Measurements from ENCODE around the gene CHD8. TPM values are rescaled to one million over a fixed set of nuclear protein-coding genes. Genes with fewer than 3 reads are reported as not detected.
A peak's percentile ranks its signal among the peaks of the same experiment; 100 is the strongest.

CHD8 gene, protein sequence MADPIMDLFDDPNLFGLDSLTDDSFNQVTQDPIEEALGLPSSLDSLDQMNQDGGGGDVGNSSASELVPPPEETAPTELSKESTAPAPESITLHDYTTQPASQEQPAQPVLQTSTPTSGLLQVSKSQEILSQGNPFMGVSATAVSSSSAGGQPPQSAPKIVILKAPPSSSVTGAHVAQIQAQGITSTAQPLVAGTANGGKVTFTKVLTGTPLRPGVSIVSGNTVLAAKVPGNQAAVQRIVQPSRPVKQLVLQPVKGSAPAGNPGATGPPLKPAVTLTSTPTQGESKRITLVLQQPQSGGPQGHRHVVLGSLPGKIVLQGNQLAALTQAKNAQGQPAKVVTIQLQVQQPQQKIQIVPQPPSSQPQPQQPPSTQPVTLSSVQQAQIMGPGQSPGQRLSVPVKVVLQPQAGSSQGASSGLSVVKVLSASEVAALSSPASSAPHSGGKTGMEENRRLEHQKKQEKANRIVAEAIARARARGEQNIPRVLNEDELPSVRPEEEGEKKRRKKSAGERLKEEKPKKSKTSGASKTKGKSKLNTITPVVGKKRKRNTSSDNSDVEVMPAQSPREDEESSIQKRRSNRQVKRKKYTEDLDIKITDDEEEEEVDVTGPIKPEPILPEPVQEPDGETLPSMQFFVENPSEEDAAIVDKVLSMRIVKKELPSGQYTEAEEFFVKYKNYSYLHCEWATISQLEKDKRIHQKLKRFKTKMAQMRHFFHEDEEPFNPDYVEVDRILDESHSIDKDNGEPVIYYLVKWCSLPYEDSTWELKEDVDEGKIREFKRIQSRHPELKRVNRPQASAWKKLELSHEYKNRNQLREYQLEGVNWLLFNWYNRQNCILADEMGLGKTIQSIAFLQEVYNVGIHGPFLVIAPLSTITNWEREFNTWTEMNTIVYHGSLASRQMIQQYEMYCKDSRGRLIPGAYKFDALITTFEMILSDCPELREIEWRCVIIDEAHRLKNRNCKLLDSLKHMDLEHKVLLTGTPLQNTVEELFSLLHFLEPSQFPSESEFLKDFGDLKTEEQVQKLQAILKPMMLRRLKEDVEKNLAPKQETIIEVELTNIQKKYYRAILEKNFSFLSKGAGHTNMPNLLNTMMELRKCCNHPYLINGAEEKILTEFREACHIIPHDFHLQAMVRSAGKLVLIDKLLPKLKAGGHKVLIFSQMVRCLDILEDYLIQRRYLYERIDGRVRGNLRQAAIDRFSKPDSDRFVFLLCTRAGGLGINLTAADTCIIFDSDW (N-terminal part only)
- total RNA-seq (2021), result 132 and 135 TPM in 2 replicates
- long read RNA-seq, partial matches to known transcripts, result 71 of 91 reads
- long read RNA-seq, other reads (novel, unspliced or antisense), result 17 of 91 reads

DNA sequence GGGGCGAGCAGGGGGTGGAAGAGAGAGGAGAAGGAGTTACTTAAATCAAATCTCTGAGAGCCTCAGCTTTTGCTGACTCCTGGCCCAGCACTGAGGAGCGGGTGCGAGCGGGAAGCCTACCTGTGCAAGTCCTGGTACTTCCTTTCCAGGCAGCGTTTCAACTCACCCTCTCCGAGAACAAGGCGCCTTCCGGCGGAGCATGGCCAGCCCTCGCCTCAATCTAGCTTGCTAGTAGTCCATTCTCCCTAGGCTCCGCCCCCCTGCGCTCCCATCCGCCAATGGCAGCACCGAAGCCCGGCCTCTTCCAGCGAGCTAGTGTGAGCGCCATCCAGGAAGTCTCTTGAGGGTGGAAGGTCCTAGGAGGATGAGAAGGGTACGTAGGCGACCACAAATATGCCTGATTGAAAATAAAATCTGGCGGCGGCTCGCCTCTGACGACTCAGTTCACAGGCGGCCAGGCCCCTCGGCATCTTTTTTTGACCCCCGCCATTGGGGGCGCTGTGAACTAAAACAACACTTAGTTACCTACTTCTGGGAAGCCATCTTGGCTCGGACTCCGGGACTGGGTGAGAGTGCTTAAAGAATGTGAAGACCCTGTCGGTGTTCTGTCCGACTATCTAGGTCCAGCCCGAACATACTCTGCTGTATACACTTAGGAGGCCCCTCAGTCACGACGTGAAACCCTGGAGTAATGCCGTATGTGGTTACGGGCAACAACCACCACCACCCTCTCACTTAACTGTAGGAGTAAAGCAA is at the start of gene CHD8:
Gene CHD8 (minus strand): TSS at position 212 of the 756 bp plus-strand sequence. CDS start 24,480 bp downstream, outside the sequence.
- Histone ChIP-seq H2BK120ac (ENCODE audit: low read depth, low read length, poor library complexity, severe bottlenecking) (no peak within 1 kb of the TSS), H3K79me1 (ENCODE audit: insufficient read depth, low read depth, low read length, poor library complexity, severe bottlenecking) (peaks cover 7% of the 10 kb centered on the region), H3K4ac (ENCODE audit: low read depth, low read length) (no peak within 1 kb of the TSS; the same call in 1 of the 2 replicates), H2BK12ac (ENCODE audit: insufficient read length, low read depth, low read length) (no peak within 1 kb of the TSS), H3K23ac (ENCODE audit: insufficient read length, low read depth, low read length) (no peak within 1 kb of the TSS), H3K27me3 (ENCODE audit: insufficient read depth, low read length) (no peaks in the 10 kb centered on the region), H3K9me3 (ENCODE audit: control insufficient read depth, low read depth, low read length) (no peaks in the 10 kb centered on the region), H2BK5ac (ENCODE audit: insufficient read length, low read length) (peak within 1 kb of the TSS; percentile 82), H2BK15ac (ENCODE audit: low read depth, low read length) (no peak within 1 kb of the TSS), H3K79me2 (ENCODE audit: insufficient read depth, low read length) (peaks cover 24% of the 10 kb centered on the region), H3K56ac (ENCODE audit: insufficient read length, low read depth, low read length) (no peak within 1 kb of the TSS), H2BK20ac (ENCODE audit: low read depth, low read length, poor library complexity, severe bottlenecking) (no peak within 1 kb of the TSS), H3T11ph (ENCODE audit: low read length) (no peak within 1 kb of the TSS), H4K8ac (replicated peaks; ENCODE audit: insufficient read length, low read depth, low read length) (no peak within 1 kb of the TSS), H2AK5ac (ENCODE audit: insufficient read length, low read length) (no peak within 1 kb of the TSS), H3K14ac (ENCODE audit: insufficient read depth, low read length) (peak within 1 kb of the TSS; percentile 92), H3K9ac (ENCODE audit: extremely low read depth, insufficient read length, low read length) (peak within 1 kb of the TSS; percentile 99), H2AFZ (ENCODE audit: low read length) (no peak within 1 kb of the TSS), H3K23me2 (ENCODE audit: insufficient read length, low read depth, low read length, poor library complexity, severe bottlenecking) (peaks cover 8% of the 10 kb centered on the region), H3K4me2 (ENCODE audit: insufficient read depth, insufficient read length, low read length) (peak within 1 kb of the TSS; percentile 100), H3K18ac (ENCODE audit: insufficient read length, low read depth, low read length) (peak within 1 kb of the TSS; percentile 90), H3K4me1 (ENCODE audit: insufficient read depth, low read length) (no peaks in the 10 kb centered on the region; the same call in 1 of the 2 replicates), H4K20me1 (ENCODE audit: control insufficient read depth, insufficient read depth, insufficient read length) (no peaks in the 10 kb centered on the region), H4K91ac (ENCODE audit: insufficient read length, low read depth, low read length) (no peak within 1 kb of the TSS), H4K5ac (ENCODE audit: insufficient read length, low read depth, low read length) (peak within 1 kb of the TSS; percentile 23), H3K27ac (ENCODE audit: insufficient read length, low read depth, low read length) (peak within 1 kb of the TSS; percentile 82)
- Mint-ChIP-seq H3K9me3 (no peaks in the 10 kb centered on the region; a peak in 1 of 5 replicates), H3K4me1 (peaks cover 11 to 20% of the 10 kb centered on the region in 2 experiments), H3K4me3 (peak within 1 kb of the TSS; percentile 94 to 96), H3K27me3 (ENCODE audit: low read depth) (no peaks in the 10 kb centered on the region), H3K27ac (peak within 1 kb of the TSS; percentile 99 to 100 (median 100)), H3K36me3 (ENCODE audit: insufficient read depth in 1 of 3, low read depth in 3 of 3) (peaks cover 13 to 43% (median 38%) of the 10 kb centered on the region in 3 experiments)
- peak; percentile 100 for DNase-seq
- TF ChIP-seq, protein P1, sequence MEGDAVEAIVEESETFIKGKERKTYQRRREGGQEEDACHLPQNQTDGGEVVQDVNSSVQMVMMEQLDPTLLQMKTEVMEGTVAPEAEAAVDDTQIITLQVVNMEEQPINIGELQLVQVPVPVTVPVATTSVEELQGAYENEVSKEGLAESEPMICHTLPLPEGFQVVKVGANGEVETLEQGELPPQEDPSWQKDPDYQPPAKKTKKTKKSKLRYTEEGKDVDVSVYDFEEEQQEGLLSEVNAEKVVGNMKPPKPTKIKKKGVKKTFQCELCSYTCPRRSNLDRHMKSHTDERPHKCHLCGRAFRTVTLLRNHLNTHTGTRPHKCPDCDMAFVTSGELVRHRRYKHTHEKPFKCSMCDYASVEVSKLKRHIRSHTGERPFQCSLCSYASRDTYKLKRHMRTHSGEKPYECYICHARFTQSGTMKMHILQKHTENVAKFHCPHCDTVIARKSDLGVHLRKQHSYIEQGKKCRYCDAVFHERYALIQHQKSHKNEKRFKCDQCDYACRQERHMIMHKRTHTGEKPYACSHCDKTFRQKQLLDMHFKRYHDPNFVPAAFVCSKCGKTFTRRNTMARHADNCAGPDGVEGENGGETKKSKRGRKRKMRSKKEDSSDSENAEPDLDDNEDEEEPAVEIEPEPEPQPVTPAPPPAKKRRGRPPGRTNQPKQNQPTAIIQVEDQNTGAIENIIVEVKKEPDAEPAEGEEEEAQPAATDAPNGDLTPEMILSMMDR (conservative IDR thresholded peaks at IDR 0.05), result peak; percentile 86
- WGBS (ENCODE audit: extremely low coverage, insufficient read length, low lambda C conversion rate), result no CpG with 5 or more reads among the region's 36 CpGs
